HCT116 (cell line): ENCODE measurements around the gene HDHD3. TPM values are rescaled to one million over a fixed set of nuclear protein-coding genes. Genes with fewer than 3 reads are reported as not detected.

Source experiments
- ATAC-seq: fragments of 200-7000 bp; cut with Tn5 transposase; 2 replicates; pipeline ENCODE4 v1.9.1; 2020; ENCODE audit warnings: mild to moderate bottlenecking, moderate library complexity
- BruUV-seq: library from RNA; stranded (reverse); fragments of 400-500 nt; replicated peaks from 2 replicates; lab custom pipeline; 2021; lab: Mats Ljungman, UMichigan
- CTCF ChIA-PET: fragments of 300-600 bp; sonication (Branson Sonifier 250); formaldehyde crosslinking; loops from one replicate; lab custom pipeline; 2021; ENCODE audit warnings: antibody characterized with exemption; lab: Charles Lee
- POLR2A ChIA-PET: fragments of 300-600, 350-600 bp; sonication (Branson Sonifier 250); formaldehyde crosslinking; loops from one replicate; lab custom pipeline; 2021; ENCODE audit warnings: antibody characterized with exemption; lab: Charles Lee
- RAD21 ChIA-PET, 2 experiments: fragments of 300-600 bp; sonication (Branson Sonifier 250); formaldehyde crosslinking; loops; one replicate each; lab custom pipeline; 2023; ENCODE audit warnings: low total read pairs in 2 of 2; ENCODE audit not compliant: uncharacterized antibody in 2 of 2, unreplicated experiment in 2 of 2, low non-redundant PET in 1 of 2; lab: Charles Lee
- DNase-seq: peaks from one replicate; pipeline ENCODE4 v3.0.0-alpha.2; 2010; ENCODE audit warnings: low read depth, low spot score
- H2AFZ ChIP-seq: fragments of 200-600 bp; shearing (Covaris generic), sonication (generic); 2 replicates; pipeline ENCODE4 v1.6.1; 2017; ENCODE audit warnings: low read depth, mixed run types, mixed read lengths, antibody characterized with exemption, low read length; ENCODE audit not compliant: poor library complexity, severe bottlenecking
- H3K27ac ChIP-seq: 2 replicates; pipeline ENCODE4 v1.5.1; 2012; ENCODE audit warnings: low read depth, low read length
- H3K27me3 ChIP-seq: fragments of 200-600 bp; sonication (generic); 2 replicates; pipeline ENCODE4 v1.6.1; 2016; ENCODE audit warnings: mixed run types, low read length, mixed read lengths; ENCODE audit not compliant: insufficient read depth
- H3K36me3 ChIP-seq, 2 experiments: fragments of 200-500 bp in 1 of 2; fragments of 200-600 bp in 1 of 2; sonication (Bioruptor generic) in 1 of 2; sonication (generic) in 1 of 2; 2 replicates each; pipeline versions ENCODE4 v1.5.1 to v1.6.1; 2014 to 2016; ENCODE audit warnings: low read length in 2 of 2, inconsistent platforms in 1 of 2, mixed read lengths in 1 of 2, mixed run types in 1 of 2; ENCODE audit not compliant: insufficient read depth in 2 of 2, control insufficient read depth in 1 of 2
- H3K4me1 ChIP-seq, 2 experiments: fragments of 200-600 bp in 1 of 2; sonication (generic) in 1 of 2; 2 replicates each; pipeline versions ENCODE4 v1.5.1 to v1.6.1; 2012 to 2017; ENCODE audit warnings: low read length in 2 of 2, inconsistent platforms in 1 of 2, mild to moderate bottlenecking in 1 of 2, mixed read lengths in 1 of 2, mixed run types in 1 of 2, moderate library complexity in 1 of 2; ENCODE audit not compliant: insufficient read depth in 2 of 2, control insufficient read depth in 1 of 2
- H3K4me2 ChIP-seq: fragments of 200-600 bp; sonication (generic); 2 replicates; pipeline ENCODE4 v1.6.1; 2017; ENCODE audit warnings: mixed run types, low read length, mixed read lengths
- H3K4me3 ChIP-seq, 2 experiments: fragments of 200-600 bp in 1 of 2; sonication (generic) in 1 of 2; replicated peaks in 1 of 2; 2 replicates each; pipeline ENCODE4 v1.5.1; 2011 to 2016; ENCODE audit warnings: low read length in 2 of 2, control low read depth in 1 of 2, low read depth in 1 of 2, mild to moderate bottlenecking in 1 of 2, mixed read lengths in 1 of 2, mixed run types in 1 of 2
- H3K79me2 ChIP-seq: fragments of 200-600 bp; sonication (generic); 2 replicates; pipeline ENCODE4 v1.6.1; 2017; ENCODE audit warnings: mild to moderate bottlenecking, mixed run types, low read length, moderate library complexity, mixed read lengths; ENCODE audit not compliant: insufficient read depth
- H3K9ac ChIP-seq: fragments of 200-600 bp; sonication (generic); 2 replicates; pipeline ENCODE4 v1.6.1; 2016; ENCODE audit warnings: low read length, mixed read lengths
- H3K9me2 ChIP-seq: fragments of 200-600 bp; sonication (generic), shearing (Covaris generic); 2 replicates; pipeline ENCODE4 v1.6.1; 2017; ENCODE audit warnings: mixed run types, mild to moderate bottlenecking, moderate library complexity; ENCODE audit not compliant: insufficient read depth
- H3K9me3 ChIP-seq, 2 experiments: fragments of 200-500 bp in 1 of 2; fragments of 200-600 bp in 1 of 2; sonication (Bioruptor generic) in 1 of 2; sonication (generic) in 1 of 2; 2 replicates each; pipeline ENCODE4 v1.6.1; 2014 to 2017; ENCODE audit warnings: low read length in 2 of 2, mixed read lengths in 2 of 2, inconsistent platforms in 1 of 2, low read depth in 1 of 2, mild to moderate bottlenecking in 1 of 2, mixed run types in 1 of 2, moderate library complexity in 1 of 2; ENCODE audit not compliant: control insufficient read depth in 1 of 2, insufficient read depth in 1 of 2
- H4K20me1 ChIP-seq: fragments of 200-600 bp; sonication (generic), shearing (Covaris generic); 2 replicates; pipeline ENCODE4 v1.6.1; 2017; ENCODE audit warnings: mixed run types, mild to moderate bottlenecking, moderate library complexity; ENCODE audit not compliant: insufficient read depth
- CBX3 ChIP-seq: IDR thresholded peaks from 2 replicates; pipeline ENCODE4 v1.6.1; 2012; ENCODE audit warnings: low read depth
- FOSL1 ChIP-seq: IDR thresholded peaks from 2 replicates; pipeline ENCODE4 v1.6.1; 2012; ENCODE audit warnings: low read depth
- JUND ChIP-seq: IDR thresholded peaks from 2 replicates; pipeline ENCODE4 v1.6.1; 2012
- MAX ChIP-seq: IDR thresholded peaks from 2 replicates; pipeline ENCODE4 v1.6.1; 2012
- POLR2AphosphoS5 ChIP-seq: IDR thresholded peaks from 2 replicates; pipeline ENCODE4 v1.6.1; 2011; ENCODE audit warnings: mild to moderate bottlenecking, low read depth, low read length, moderate library complexity
- RAD21 ChIP-seq: IDR thresholded peaks from 2 replicates; pipeline ENCODE4 v1.6.1; 2012; ENCODE audit warnings: low read depth, mild to moderate bottlenecking
- REST ChIP-seq: IDR thresholded peaks from 2 replicates; pipeline ENCODE4 v1.6.1; 2012; ENCODE audit warnings: low read depth
- SIN3A ChIP-seq: IDR thresholded peaks from 2 replicates; pipeline ENCODE4 v1.6.1; 2012; ENCODE audit warnings: low read depth
- SP1 ChIP-seq: IDR thresholded peaks from 2 replicates; pipeline ENCODE4 v1.6.1; 2012; ENCODE audit warnings: low read depth
- intact Hi-C: fragments of 100-400 bp; cut with micrococcal nuclease; formaldehyde crosslinking; loops from 2 replicates; pipeline ENCODE4 v1.10.0; 2022
- total RNA-seq: library from RNA; stranded (reverse); gene quantifications from one replicate; pipeline ENCODE4 v1.2.1, GENCODE V29; 2021; ENCODE audit not compliant: unreplicated experiment

Gene HDHD3
- total RNA-seq, 1 experiment from 2014 or later: 21.8 TPM

- ChIA-PET CTCF (interaction anchor here (0.7 kb wide), 1 partner anchor 59 kb away, joined by 3 read pairs; the partner anchor contains the start of gene ALAD), RAD21 (no interaction called here), POLR2A (interaction anchor here (1.4 to 1.5 kb wide), 2 partner anchors 19 to 35 kb away, joined by 3 read pairs; partner anchors contain the start of gene HDHD3)
- H3K27ac ChIP-seq: peak overlapping the region; percentile 24; the same call in 1 of the 2 replicates
- no peaks in the 10 kb centered on the region for H3K9me3 ChIP-seq
- no peaks in the 10 kb centered on the region for H3K36me3 ChIP-seq
- peak overlapping the region; percentile 42 for H2AFZ ChIP-seq
- no peaks in the 10 kb centered on the region for H3K9me2 ChIP-seq
- H3K4me1 ChIP-seq: peaks cover 14 to 28% of the 10 kb centered on the region in 2 experiments
- H3K4me3 ChIP-seq: peak overlapping the region in 1 of 2 experiments; percentile 16; a peak in 1 of 4 replicates
- intact Hi-C loops: no loop called here
- TF ChIP-seq FOSL1 (peak; percentile 73), MAX (peak; percentile 43; the same call in 1 of the 2 replicates), SP1 (peak; percentile 81), SIN3A (no peak), POLR2AphosphoS5 (peak; percentile 59; the same call in 1 of the 2 replicates), JUND (peak; percentile 81), RAD21 (no peak), CBX3 (0 out of 2 replicates have a peak, but pooled peaks have one; percentile 12), REST (no peak)
- TF ChIP-seq, all 23 proteins: peak for 6
- Histone ChIP-seq H3K27me3 (no peaks in the 10 kb centered on the region), H3K79me2 (no peaks in the 10 kb centered on the region), H4K20me1 (no peaks in the 10 kb centered on the region), H3K4me2 (peak overlapping the region; percentile 88), H3K9ac (no peak overlapping the region)
- BruUV-seq: no TSS peak
- ATAC-seq: peak; percentile 28; the same call in 1 of the 2 replicates
- DNase-seq: peak; percentile 55
Measured at GRCh38 chr9:113341712-113342410, 34.9 kb downstream of the HDHD3 start.
